Sigmoid colon (tissue), 4 donors: ENCODE results near the gene FAM110D.

ENCODE experiments used
- CTCF ChIP-seq, 4 experiments: fragments of 450-650 bp in 3 of 4; fragments of 200-600 bp in 1 of 4; IDR thresholded peaks; one replicate each; pipeline ENCODE4 v1.5.1; 2016 to 2019; ENCODE audit warnings: antibody characterized with exemption in 4 of 4, mild to moderate bottlenecking in 3 of 4, moderate library complexity in 2 of 4
- EP300 ChIP-seq, 4 donors: sonication (generic); formaldehyde crosslinking; IDR thresholded peaks; one replicate each; pipeline ENCODE4 v1.6.1; 2017; ENCODE audit warnings: antibody characterized with exemption in 4 of 4
- POLR2A ChIP-seq, 2 donors: fragments of 450-650 bp; IDR thresholded peaks; one replicate each; pipeline ENCODE4 v1.6.1; 2016; ENCODE audit warnings: antibody characterized with exemption in 2 of 2, mild to moderate bottlenecking in 2 of 2, moderate library complexity in 2 of 2
- POLR2AphosphoS5 ChIP-seq, 4 donors: sonication (generic); formaldehyde crosslinking; IDR thresholded peaks; one replicate each; pipeline ENCODE4 v1.6.1; 2017; ENCODE audit warnings: antibody characterized with exemption in 4 of 4

DNA sequence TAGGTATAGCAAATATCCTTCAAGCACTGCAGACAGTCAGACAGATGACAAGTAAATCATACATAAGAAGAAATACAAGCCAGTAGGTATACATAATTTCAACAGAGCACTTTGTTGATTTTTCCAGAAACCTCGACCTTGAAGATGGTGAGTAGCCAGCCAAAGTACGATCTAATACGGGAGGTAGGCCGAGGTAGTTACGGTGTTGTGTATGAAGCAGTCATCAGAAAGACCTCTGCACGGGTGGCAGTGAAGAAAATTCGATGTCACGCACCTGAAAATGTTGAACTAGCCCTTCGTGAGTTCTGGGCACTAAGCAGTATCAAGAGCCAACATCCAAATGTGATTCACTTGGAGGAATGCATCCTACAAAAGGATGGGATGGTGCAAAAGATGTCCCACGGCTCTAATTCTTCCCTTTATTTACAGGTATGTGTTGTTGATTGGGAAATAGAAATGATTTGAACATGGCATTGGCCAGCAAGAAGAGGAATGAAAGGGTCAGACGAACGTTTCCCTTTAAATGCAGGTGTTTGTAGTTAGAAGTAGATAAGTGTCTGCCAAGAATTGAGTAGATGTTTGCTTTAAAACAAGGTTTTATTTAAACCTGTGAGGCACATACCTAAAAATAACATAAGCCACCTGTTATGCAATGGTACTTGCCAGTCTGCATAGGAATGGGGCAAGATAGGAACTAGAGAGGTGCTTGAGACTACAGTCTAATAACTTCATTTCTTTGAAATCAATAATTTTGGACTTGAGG, 44.5 kb upstream of the FAM110D start:
- no peak for TF ChIP-seq EP300 (IDR thresholded peaks at IDR 0.05)
- no peak for TF ChIP-seq POLR2A (IDR thresholded peaks at IDR 0.05)
- TF ChIP-seq POLR2AphosphoS5 (IDR thresholded peaks at IDR 0.05) = no peak
- no peak for TF ChIP-seq CTCF (IDR thresholded peaks at IDR 0.05)
